Type B pancreatic cell (in vitro differentiated cells): ENCODE results near the gene FRA10AC1. TPM values are rescaled to one million over a fixed set of nuclear protein-coding genes. Genes with fewer than 3 reads are reported as not detected.

Experiments used
- DNase-seq: peaks from one replicate; pipeline ENCODE4 v3.0.0; 2021; ENCODE audit warnings: mixed read lengths; ENCODE audit not compliant: unreplicated experiment; ENCODE audit errors: extremely low spot score
- H3K27ac Mint-ChIP-seq: 2 replicates; pipeline ENCODE4 v1.8.0; 2021; ENCODE audit warnings: mild to moderate bottlenecking, mixed read lengths
- H3K27me3 Mint-ChIP-seq: 2 replicates; pipeline ENCODE4 v1.8.0; 2021; ENCODE audit warnings: mixed read lengths
- H3K36me3 Mint-ChIP-seq: 2 replicates; pipeline ENCODE4 v1.8.0; 2021; ENCODE audit warnings: mixed read lengths
- H3K4me1 Mint-ChIP-seq: one replicate; pipeline ENCODE4 v1.8.0; 2021; ENCODE audit warnings: mixed read lengths; ENCODE audit not compliant: unreplicated experiment
- H3K4me3 Mint-ChIP-seq: 2 replicates; pipeline ENCODE4 v1.8.0; 2021; ENCODE audit warnings: mild to moderate bottlenecking, mixed read lengths
- H3K9me3 Mint-ChIP-seq: 2 replicates; pipeline ENCODE4 v1.8.0; 2021; ENCODE audit warnings: mixed read lengths
- CTCF ChIP-seq: fragments of 200-600 bp; sonication (generic); conservative IDR thresholded peaks from 2 replicates; pipeline ENCODE4 v1.5.0; 2021; ENCODE audit warnings: antibody characterized with exemption, mild to moderate bottlenecking
- total RNA-seq: library from RNA; stranded (reverse); gene quantifications from 2 replicates; pipeline ENCODE4 v1.2.1, GENCODE V29; 2021; ENCODE audit warnings: low replicate concordance

Gene FRA10AC1
- total RNA-seq, 1 donor from 2014 or later, result 15.1 TPM

- Mint-ChIP-seq H3K9me3 (no peaks in the 10 kb centered on the region), H3K27me3 (peaks cover 32% of the 10 kb centered on the region), H3K36me3 (no peaks in the 10 kb centered on the region), H3K27ac (no peak overlapping the region), H3K4me1 (no peaks in the 10 kb centered on the region), H3K4me3 (no peak overlapping the region)
- DNase-seq, result no peak
- no peak for TF ChIP-seq CTCF
Observed at GRCh38 chr10:93722550-93722949, 20.2 kb upstream of the FRA10AC1 start.

- Mint-ChIP-seq H3K9me3 (no peaks in the 10 kb centered on the region), H3K27ac (no peak overlapping the region), H3K4me1 (no peaks in the 10 kb centered on the region), H3K36me3 (no peaks in the 10 kb centered on the region), H3K27me3 (peaks cover 10% of the 10 kb centered on the region), H3K4me3 (no peak overlapping the region)
- no peak for TF ChIP-seq CTCF
- no peak for DNase-seq
Observed at GRCh38 chr10:93719901-93720300, 17.5 kb upstream of the FRA10AC1 start.

GRCh38 chr10:93718937-93719725, 16.7 kb upstream of the FRA10AC1 start:
- no peaks in the 10 kb centered on the region for H3K9me3 Mint-ChIP-seq
- H3K36me3 Mint-ChIP-seq, result no peaks in the 10 kb centered on the region
- no peak for DNase-seq
- H3K4me3 Mint-ChIP-seq, result no peak overlapping the region
- no peaks in the 10 kb centered on the region for H3K4me1 Mint-ChIP-seq
- peaks cover 9% of the 10 kb centered on the region for H3K27me3 Mint-ChIP-seq
- H3K27ac Mint-ChIP-seq, result no peak overlapping the region
- no peak for TF ChIP-seq CTCF

- Mint-ChIP-seq H3K27ac (no peak overlapping the region), H3K4me1 (no peaks in the 10 kb centered on the region), H3K4me3 (no peak overlapping the region), H3K9me3 (no peaks in the 10 kb centered on the region), H3K36me3 (no peaks in the 10 kb centered on the region), H3K27me3 (peaks cover 6% of the 10 kb centered on the region)
- no peak for DNase-seq
- TF ChIP-seq CTCF, result no peak
Observed at GRCh38 chr10:93716766-93717165, 14.4 kb upstream of the FRA10AC1 start.

GRCh38 chr10:93715345-93715744, 13.0 kb upstream of the FRA10AC1 start:
- Mint-ChIP-seq H3K9me3 (no peaks in the 10 kb centered on the region), H3K4me1 (no peaks in the 10 kb centered on the region), H3K27me3 (peaks cover 6% of the 10 kb centered on the region), H3K4me3 (no peak overlapping the region), H3K36me3 (no peaks in the 10 kb centered on the region), H3K27ac (no peak overlapping the region)
- no peak for DNase-seq
- TF ChIP-seq CTCF, result no peak
